NCI-H146 (cell line): ENCODE results near the gene DACT1.
A peak's percentile ranks its signal among the peaks of the same experiment; 100 is the strongest.

Experiments used
- DNase-seq: peaks from one replicate; lab custom pipeline; 2025; lab: John Stamatoyannopoulos, UW

Gene DACT1

GRCh38 chr14:58668848-58669480 is 31.2 kb downstream of the DACT1 start:
- no peak for DNase-seq

GRCh38 chr14:58669556-58670200 is 31.9 kb downstream of the DACT1 start:
- DNase-seq = no peak

GRCh38 chr14:58671024-58671423 is 33.3 kb downstream of the DACT1 start:
- no peak for DNase-seq

GRCh38 chr14:58671436-58671835 is 33.7 kb downstream of the DACT1 start:
- no peak for DNase-seq

GRCh38 chr14:58673722-58674121 is 36.0 kb downstream of the DACT1 start:
- no peak for DNase-seq

GRCh38 chr14:58677001-58677400 is 39.2 kb downstream of the DACT1 start:
- DNase-seq = no peak

GRCh38 chr14:58677517-58677916 is 39.8 kb downstream of the DACT1 start:
- DNase-seq = peak; percentile 16

GRCh38 chr14:58677996-58678395 is 40.2 kb downstream of the DACT1 start:
- no peak for DNase-seq

GRCh38 chr14:58680698-58681097 is 42.9 kb downstream of the DACT1 start:
- DNase-seq = no peak

GRCh38 chr14:58687232-58687795 is 49.6 kb downstream of the DACT1 start:
- no peak for DNase-seq

GRCh38 chr14:58690801-58691516 is 53.2 kb downstream of the DACT1 start:
- DNase-seq = peak; percentile 82

- DNase-seq = peak; percentile 11
Measured at GRCh38 chr14:58693048-58693447, 55.3 kb downstream of the DACT1 start.

GRCh38 chr14:58695514-58695913 is 57.8 kb downstream of the DACT1 start:
- no peak for DNase-seq

- DNase-seq = no peak
Measured at GRCh38 chr14:58697266-58697929, 59.6 kb downstream of the DACT1 start.
